ENCODE results near the gene NAA80. TPM values are rescaled to one million over a fixed set of nuclear protein-coding genes. Genes with fewer than 3 reads are reported as not detected.
A peak's percentile ranks its signal among the peaks of the same experiment; 100 is the strongest.

Gene NAA80
- total and polyA plus RNA-seq, 4 donors, result 4.8 to 16.6 (median 12.1) TPM

DNA sequence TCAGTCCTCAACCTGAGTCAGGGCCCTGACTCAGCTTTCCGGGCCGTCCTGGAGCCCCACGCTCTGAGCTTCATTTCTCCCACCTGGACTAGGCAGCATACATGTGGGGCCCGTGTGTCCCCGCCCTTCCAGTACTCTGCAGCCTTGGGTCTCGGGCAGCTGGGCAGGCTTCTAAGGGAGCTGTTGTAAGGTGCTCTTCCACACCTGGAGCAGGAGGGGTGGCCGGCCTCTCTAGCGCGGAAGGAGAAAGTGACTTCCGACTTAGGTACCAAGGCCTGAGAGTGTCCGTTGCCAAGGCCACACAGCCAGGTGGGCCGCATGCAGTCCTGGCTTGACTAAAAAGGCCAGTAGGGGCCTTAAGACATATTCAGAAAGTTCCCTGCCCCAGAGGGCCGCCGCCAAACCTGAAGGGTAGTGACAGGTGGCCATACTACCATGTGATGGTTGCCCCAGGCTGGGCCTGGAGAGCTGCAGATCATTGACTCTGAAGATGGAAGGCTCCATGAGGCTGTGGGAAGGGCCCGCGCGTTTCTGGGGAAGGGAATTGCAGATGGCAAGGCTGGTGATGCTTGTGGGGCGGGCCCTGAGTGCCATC is 39.7 kb downstream of the NAA80 start:
- H3K9me3 ChIP-seq (ENCODE audit: control insufficient read depth in 4 of 4, insufficient read depth in 3 of 4, low read length in 3 of 4), result peaks cover 0 to 4% (median 0%) of the 10 kb centered on the region in 4 donors
- H3K27me3 ChIP-seq (ENCODE audit: control insufficient read depth in 3 of 3, insufficient read depth in 3 of 3, low read length in 2 of 3), result no peaks in the 10 kb centered on the region
- H3K27ac ChIP-seq (ENCODE audit: low read depth in 1 of 2, low read length in 1 of 2), result peak overlapping the region; percentile 87 to 88
- no peak overlapping the region for H3K9ac ChIP-seq (ENCODE audit: insufficient read depth in 1 of 2, low read length in 2 of 2)
- ATAC-seq (ENCODE audit: insufficient read depth, low FRiP score) (no peak), DNase-seq (no peak)
- 56 to 60% methylated on average over 18 of the region's 18 CpGs for WGBS, 2 donors
- peaks cover 0 to 27% (median 14%) of the 10 kb centered on the region in 5 donors for H3K4me1 ChIP-seq (ENCODE audit: control insufficient read depth in 5 of 5, insufficient read depth in 5 of 5, low read length in 5 of 5)
- H3K4me3 ChIP-seq, result no peak overlapping the region
- TF ChIP-seq, protein P1, sequence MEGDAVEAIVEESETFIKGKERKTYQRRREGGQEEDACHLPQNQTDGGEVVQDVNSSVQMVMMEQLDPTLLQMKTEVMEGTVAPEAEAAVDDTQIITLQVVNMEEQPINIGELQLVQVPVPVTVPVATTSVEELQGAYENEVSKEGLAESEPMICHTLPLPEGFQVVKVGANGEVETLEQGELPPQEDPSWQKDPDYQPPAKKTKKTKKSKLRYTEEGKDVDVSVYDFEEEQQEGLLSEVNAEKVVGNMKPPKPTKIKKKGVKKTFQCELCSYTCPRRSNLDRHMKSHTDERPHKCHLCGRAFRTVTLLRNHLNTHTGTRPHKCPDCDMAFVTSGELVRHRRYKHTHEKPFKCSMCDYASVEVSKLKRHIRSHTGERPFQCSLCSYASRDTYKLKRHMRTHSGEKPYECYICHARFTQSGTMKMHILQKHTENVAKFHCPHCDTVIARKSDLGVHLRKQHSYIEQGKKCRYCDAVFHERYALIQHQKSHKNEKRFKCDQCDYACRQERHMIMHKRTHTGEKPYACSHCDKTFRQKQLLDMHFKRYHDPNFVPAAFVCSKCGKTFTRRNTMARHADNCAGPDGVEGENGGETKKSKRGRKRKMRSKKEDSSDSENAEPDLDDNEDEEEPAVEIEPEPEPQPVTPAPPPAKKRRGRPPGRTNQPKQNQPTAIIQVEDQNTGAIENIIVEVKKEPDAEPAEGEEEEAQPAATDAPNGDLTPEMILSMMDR (IDR thresholded peaks at IDR 0.05; ENCODE audit: control extremely low read depth, extremely low read depth), result no peak
- H3K36me3 ChIP-seq (ENCODE audit: control insufficient read depth in 4 of 4, insufficient read depth in 4 of 4, low read length in 4 of 4), result peaks cover 18 to 42% (median 27%) of the 10 kb centered on the region in 4 donors

DNA sequence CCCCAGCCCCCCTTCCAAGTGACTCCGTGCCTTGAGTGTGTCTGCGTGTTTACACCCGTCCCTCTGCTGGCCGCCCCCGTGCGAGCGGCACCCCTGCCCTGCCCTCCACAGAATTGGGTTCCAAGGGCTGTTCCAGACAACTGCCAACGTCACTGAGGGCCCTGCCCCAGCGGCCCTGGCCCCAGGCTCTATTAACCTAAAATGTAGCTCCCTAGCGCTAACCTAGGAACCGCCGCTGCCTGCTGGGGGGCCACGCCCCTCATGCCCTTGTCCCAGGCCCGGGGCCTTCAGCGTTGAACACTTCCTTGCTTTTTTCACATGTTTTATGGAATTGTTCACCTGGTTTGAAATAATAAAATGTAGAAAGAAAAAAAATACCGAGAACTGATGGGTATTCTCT is 40.2 kb downstream of the NAA80 start:
- Histone ChIP-seq H3K4me3 (no peak overlapping the region), H3K9ac (ENCODE audit: insufficient read depth in 1 of 2, low read length in 2 of 2) (no peak overlapping the region), H3K27me3 (ENCODE audit: control insufficient read depth in 3 of 3, insufficient read depth in 3 of 3, low read length in 2 of 3) (no peaks in the 10 kb centered on the region), H3K4me1 (ENCODE audit: control insufficient read depth in 5 of 5, insufficient read depth in 5 of 5, low read length in 5 of 5) (peaks cover 0 to 27% (median 14%) of the 10 kb centered on the region in 5 donors), H3K36me3 (ENCODE audit: control insufficient read depth in 4 of 4, insufficient read depth in 4 of 4, low read length in 4 of 4) (peaks cover 19 to 47% (median 29%) of the 10 kb centered on the region in 4 donors), H3K27ac (ENCODE audit: low read depth in 1 of 2, low read length in 1 of 2) (peak overlapping the region in 1 of 2 donors; percentile 88), H3K9me3 (ENCODE audit: control insufficient read depth in 4 of 4, insufficient read depth in 3 of 4, low read length in 3 of 4) (peaks cover 0 to 4% (median 0%) of the 10 kb centered on the region in 4 donors)
- ATAC-seq (ENCODE audit: insufficient read depth, low FRiP score) (no peak), DNase-seq (no peak)
- TF ChIP-seq, protein P1 (IDR thresholded peaks at IDR 0.05; ENCODE audit: control extremely low read depth, extremely low read depth), result no peak
- 77 to 79% methylated on average over 16 of the region's 16 CpGs for WGBS, 2 donors

DNA sequence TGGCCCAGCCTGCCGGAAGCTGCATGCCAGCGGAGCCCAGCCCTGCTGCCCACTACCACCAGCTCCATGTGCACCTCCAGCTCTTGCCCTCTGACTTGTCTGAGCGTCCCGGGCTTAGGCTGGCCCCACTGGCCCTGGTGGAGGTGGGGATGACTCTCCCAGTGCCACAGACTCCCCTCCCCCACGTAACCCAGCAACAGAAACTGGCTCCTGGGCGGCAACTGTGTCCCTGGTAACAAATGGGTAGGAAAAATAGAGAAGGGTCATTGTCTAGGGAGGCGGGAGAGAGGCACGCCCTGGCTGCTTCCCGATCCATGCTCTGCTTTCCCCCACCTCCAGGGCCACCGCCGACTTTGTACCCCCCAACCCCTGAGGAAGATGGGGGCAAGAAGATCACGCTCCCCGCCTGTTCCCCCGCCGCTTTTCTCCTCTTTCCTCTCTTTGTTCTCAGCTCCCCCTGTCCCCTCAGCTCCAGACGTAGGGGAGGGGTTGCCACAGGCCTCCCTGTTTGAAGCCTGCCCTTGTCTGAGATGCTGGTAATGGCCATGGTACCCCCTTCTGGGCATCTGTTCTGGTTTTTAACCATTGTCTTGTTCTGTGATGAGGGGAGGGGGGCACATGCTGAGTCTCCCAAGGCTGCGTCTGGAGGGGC is 41.0 kb downstream of the NAA80 start:
- DNase-seq, result no peak
- no peak overlapping the region for H3K9ac ChIP-seq (ENCODE audit: insufficient read depth in 1 of 2, low read length in 2 of 2)
- H3K4me1 ChIP-seq (ENCODE audit: control insufficient read depth in 5 of 5, insufficient read depth in 5 of 5, low read length in 5 of 5), result peaks cover 0 to 32% (median 9%) of the 10 kb centered on the region in 5 donors
- 68 to 78% methylated on average over 17 of the region's 17 CpGs for WGBS, 2 donors
- H3K4me3 ChIP-seq, result no peak overlapping the region
- peaks cover 19 to 52% (median 31%) of the 10 kb centered on the region in 4 donors for H3K36me3 ChIP-seq (ENCODE audit: control insufficient read depth in 4 of 4, insufficient read depth in 4 of 4, low read length in 4 of 4)
- no peaks in the 10 kb centered on the region for H3K27me3 ChIP-seq (ENCODE audit: control insufficient read depth in 3 of 3, insufficient read depth in 3 of 3, low read length in 2 of 3)
- ATAC-seq (ENCODE audit: insufficient read depth, low FRiP score), result no peak
- TF ChIP-seq, protein P1 (IDR thresholded peaks at IDR 0.05; ENCODE audit: control extremely low read depth, extremely low read depth), result no peak
- peaks cover 0 to 4% (median 0%) of the 10 kb centered on the region in 4 donors for H3K9me3 ChIP-seq (ENCODE audit: control insufficient read depth in 4 of 4, insufficient read depth in 3 of 4, low read length in 3 of 4)
- peak overlapping the region in 1 of 2 donors; percentile 78 for H3K27ac ChIP-seq (ENCODE audit: low read depth in 1 of 2, low read length in 1 of 2)
